Panc1 (cell line): Measurements from ENCODE around the gene ABCF3. TPM values are rescaled to one million over a fixed set of nuclear protein-coding genes. Genes with fewer than 3 reads are reported as not detected.

Source experiments
- ATAC-seq: fragments of 200-7000 bp; cut with Tn5 transposase; 2 replicates; pipeline ENCODE4 v1.9.1; 2020; ENCODE audit warnings: mild to moderate bottlenecking, moderate library complexity
- BruUV-seq: library from RNA; stranded (reverse); fragments of 400-500 nt; replicated peaks from 2 replicates; lab custom pipeline; 2021; lab: Mats Ljungman, UMichigan
- CTCF ChIA-PET: fragments of 300-600 bp; sonication (Branson Sonifier 250); formaldehyde crosslinking; loops from one replicate; lab custom pipeline; 2022; ENCODE audit warnings: antibody characterized with exemption; lab: Charles Lee
- POLR2A ChIA-PET: fragments of 300-600 bp; sonication (Branson Sonifier 250); formaldehyde crosslinking; loops from one replicate; lab custom pipeline; 2022; ENCODE audit warnings: antibody characterized with exemption; lab: Charles Lee
- DNase-seq: peaks from one replicate; pipeline ENCODE4 v3.0.0-alpha.2; 2010; ENCODE audit warnings: low read depth, low spot score
- H3K27ac ChIP-seq: 2 replicates; pipeline ENCODE4 v1.5.1; 2011; ENCODE audit warnings: mild to moderate bottlenecking, low read length, inconsistent platforms
- H3K27me3 ChIP-seq: fragments of 200-500 bp; sonication (Bioruptor generic); 2 replicates; pipeline ENCODE4 v1.6.0; 2014; ENCODE audit warnings: low read length, inconsistent platforms; ENCODE audit not compliant: control insufficient read depth, insufficient read depth
- H3K36me3 ChIP-seq: fragments of 200-500 bp; sonication (Bioruptor generic); 2 replicates; pipeline ENCODE4 v1.5.1; 2014; ENCODE audit warnings: inconsistent platforms, mild to moderate bottlenecking, low read length, moderate library complexity; ENCODE audit not compliant: control insufficient read depth, insufficient read depth
- H3K4me1 ChIP-seq: 2 replicates; pipeline ENCODE4 v1.5.1; 2011; ENCODE audit warnings: inconsistent platforms, mild to moderate bottlenecking, low read length, moderate library complexity; ENCODE audit not compliant: control insufficient read depth, insufficient read depth
- H3K4me3 ChIP-seq, 2 experiments: 2 replicates each; pipeline ENCODE4 v1.5.1; 2011 to 2012; ENCODE audit warnings: low read depth in 2 of 2, low read length in 2 of 2, mild to moderate bottlenecking in 2 of 2, inconsistent platforms in 1 of 2, moderate library complexity in 1 of 2
- H3K9me3 ChIP-seq: fragments of 200-500 bp; sonication (Bioruptor generic); 2 replicates; pipeline ENCODE4 v1.5.1; 2014; ENCODE audit warnings: low read depth, mild to moderate bottlenecking, inconsistent platforms, low read length, moderate library complexity; ENCODE audit not compliant: control insufficient read depth, insufficient read depth
- POLR2AphosphoS5 ChIP-seq: IDR thresholded peaks from 2 replicates; pipeline ENCODE4 v1.6.1; 2012; ENCODE audit warnings: mild to moderate bottlenecking, low read depth, low read length, moderate library complexity
- SIN3A ChIP-seq: IDR thresholded peaks from 2 replicates; pipeline ENCODE4 v1.6.1; 2012; ENCODE audit warnings: low read depth, mild to moderate bottlenecking, low read length, moderate library complexity, borderline replicate concordance; ENCODE audit not compliant: insufficient read depth
- TCF7L2 ChIP-seq: IDR thresholded peaks from 2 replicates; pipeline ENCODE4 v1.6.1; 2011; ENCODE audit warnings: mild to moderate bottlenecking, low read depth, low read length, inconsistent platforms
- in situ Hi-C: cut with HindIII; loops from 2 replicates; pipeline ENCODE4 v1.10.0; 2016; ENCODE audit warnings: low sequenced_read_pairs, low pct_unique_long_range_greater_than_20kb
- intact Hi-C: fragments of 100-400 bp; cut with micrococcal nuclease; formaldehyde crosslinking; loops from one replicate; pipeline ENCODE4 v1.10.0; 2022; ENCODE audit not compliant: unreplicated experiment
- total RNA-seq: library from RNA; stranded (reverse); gene quantifications from one replicate; pipeline ENCODE4 v1.2.1, GENCODE V29; 2021; ENCODE audit not compliant: unreplicated experiment
- TF ChIP-seq, protein P1 (sequence below): fragments of 450-650 bp; IDR thresholded peaks from 2 replicates; pipeline ENCODE4 v1.5.1; 2017; ENCODE audit warnings: mild to moderate bottlenecking
- TF ChIP-seq, protein P2 (sequence below), 2 experiments: IDR thresholded peaks; 2 replicates each; pipeline ENCODE4 v1.6.1; 2011 to 2012; ENCODE audit warnings: low read depth in 2 of 2, control low read depth in 1 of 2, low read length in 1 of 2, mild to moderate bottlenecking in 1 of 2, moderate library complexity in 1 of 2; ENCODE audit not compliant: insufficient read depth in 1 of 2

ABCF3 gene
- total RNA-seq, 1 experiment from 2014 or later, result 101 TPM

DNA sequence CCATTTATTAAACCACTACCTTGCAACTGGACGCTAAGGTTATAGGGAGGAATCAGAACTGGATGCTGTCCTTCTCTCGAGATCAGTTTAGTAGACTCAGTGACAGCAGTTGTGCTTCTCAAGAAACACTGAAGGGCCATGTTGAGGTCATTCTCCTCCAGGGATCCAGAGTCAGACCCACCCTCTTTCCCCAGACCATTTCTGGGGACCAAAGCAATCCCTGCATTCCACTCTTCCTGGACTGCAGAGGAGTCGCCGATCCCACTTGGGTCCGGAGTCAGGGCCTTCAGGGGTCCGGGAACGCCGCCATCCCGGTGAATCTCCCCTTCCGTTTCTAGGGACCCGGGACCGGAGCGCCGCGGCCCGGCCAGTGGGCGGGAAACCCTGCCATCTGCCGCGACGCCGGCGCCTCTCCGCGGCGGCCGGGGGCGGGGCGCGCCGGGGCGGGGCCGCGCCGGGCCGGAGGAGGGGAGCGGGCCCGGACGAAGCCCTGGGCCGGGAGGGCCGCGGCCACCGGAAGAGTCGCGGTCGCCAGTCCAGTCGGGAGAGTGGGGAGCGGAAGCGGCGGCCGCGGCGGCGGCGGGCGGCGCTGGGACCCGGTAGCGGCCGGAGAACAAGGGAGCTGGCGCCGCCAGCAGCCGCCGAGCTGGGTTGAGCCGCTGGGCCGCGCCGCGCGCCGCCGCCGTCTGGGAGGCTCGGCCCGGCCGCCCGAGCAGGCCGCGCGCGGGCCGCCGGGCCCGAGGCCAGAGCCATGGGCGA lies 30.9 kb upstream of the ABCF3 start, which contains the start of gene DVL3:
Gene DVL3, plus strand, starts transcription at position 493 of the 759 bp plus-strand sequence. Its CDS starts 259 bp downstream, at position 752.
- Histone ChIP-seq H3K27ac (peak within 1 kb of the TSS; percentile 97), H3K4me3 (peak within 1 kb of the TSS; percentile 88 to 93), H3K27me3 (no peaks in the 10 kb centered on the region), H3K9me3 (no peaks in the 10 kb centered on the region), H3K4me1 (peaks cover 17% of the 10 kb centered on the region), H3K36me3 (peaks cover 5% of the 10 kb centered on the region; the same call in 1 of the 2 replicates)
- DNase-seq (no peak), ATAC-seq (peak; percentile 94)
- TF ChIP-seq, protein P1, sequence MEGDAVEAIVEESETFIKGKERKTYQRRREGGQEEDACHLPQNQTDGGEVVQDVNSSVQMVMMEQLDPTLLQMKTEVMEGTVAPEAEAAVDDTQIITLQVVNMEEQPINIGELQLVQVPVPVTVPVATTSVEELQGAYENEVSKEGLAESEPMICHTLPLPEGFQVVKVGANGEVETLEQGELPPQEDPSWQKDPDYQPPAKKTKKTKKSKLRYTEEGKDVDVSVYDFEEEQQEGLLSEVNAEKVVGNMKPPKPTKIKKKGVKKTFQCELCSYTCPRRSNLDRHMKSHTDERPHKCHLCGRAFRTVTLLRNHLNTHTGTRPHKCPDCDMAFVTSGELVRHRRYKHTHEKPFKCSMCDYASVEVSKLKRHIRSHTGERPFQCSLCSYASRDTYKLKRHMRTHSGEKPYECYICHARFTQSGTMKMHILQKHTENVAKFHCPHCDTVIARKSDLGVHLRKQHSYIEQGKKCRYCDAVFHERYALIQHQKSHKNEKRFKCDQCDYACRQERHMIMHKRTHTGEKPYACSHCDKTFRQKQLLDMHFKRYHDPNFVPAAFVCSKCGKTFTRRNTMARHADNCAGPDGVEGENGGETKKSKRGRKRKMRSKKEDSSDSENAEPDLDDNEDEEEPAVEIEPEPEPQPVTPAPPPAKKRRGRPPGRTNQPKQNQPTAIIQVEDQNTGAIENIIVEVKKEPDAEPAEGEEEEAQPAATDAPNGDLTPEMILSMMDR, result no peak
- TF ChIP-seq SIN3A, result peak; percentile 73; the same call in 1 of the 2 replicates
- TF ChIP-seq TCF7L2, result no peak; the same call in 1 of the 2 replicates
- TF ChIP-seq, protein P2, sequence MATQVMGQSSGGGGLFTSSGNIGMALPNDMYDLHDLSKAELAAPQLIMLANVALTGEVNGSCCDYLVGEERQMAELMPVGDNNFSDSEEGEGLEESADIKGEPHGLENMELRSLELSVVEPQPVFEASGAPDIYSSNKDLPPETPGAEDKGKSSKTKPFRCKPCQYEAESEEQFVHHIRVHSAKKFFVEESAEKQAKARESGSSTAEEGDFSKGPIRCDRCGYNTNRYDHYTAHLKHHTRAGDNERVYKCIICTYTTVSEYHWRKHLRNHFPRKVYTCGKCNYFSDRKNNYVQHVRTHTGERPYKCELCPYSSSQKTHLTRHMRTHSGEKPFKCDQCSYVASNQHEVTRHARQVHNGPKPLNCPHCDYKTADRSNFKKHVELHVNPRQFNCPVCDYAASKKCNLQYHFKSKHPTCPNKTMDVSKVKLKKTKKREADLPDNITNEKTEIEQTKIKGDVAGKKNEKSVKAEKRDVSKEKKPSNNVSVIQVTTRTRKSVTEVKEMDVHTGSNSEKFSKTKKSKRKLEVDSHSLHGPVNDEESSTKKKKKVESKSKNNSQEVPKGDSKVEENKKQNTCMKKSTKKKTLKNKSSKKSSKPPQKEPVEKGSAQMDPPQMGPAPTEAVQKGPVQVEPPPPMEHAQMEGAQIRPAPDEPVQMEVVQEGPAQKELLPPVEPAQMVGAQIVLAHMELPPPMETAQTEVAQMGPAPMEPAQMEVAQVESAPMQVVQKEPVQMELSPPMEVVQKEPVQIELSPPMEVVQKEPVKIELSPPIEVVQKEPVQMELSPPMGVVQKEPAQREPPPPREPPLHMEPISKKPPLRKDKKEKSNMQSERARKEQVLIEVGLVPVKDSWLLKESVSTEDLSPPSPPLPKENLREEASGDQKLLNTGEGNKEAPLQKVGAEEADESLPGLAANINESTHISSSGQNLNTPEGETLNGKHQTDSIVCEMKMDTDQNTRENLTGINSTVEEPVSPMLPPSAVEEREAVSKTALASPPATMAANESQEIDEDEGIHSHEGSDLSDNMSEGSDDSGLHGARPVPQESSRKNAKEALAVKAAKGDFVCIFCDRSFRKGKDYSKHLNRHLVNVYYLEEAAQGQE (IDR thresholded peaks at IDR 0.05; ENCODE audit: insufficient read depth in 1 of 2, low read depth in 2 of 2, low read length in 1 of 2), result no peak
- TF ChIP-seq POLR2AphosphoS5, result no peak; the same call in 1 of the 2 replicates
- CTCF ChIA-PET, result interaction anchor here (0.5 to 0.6 kb wide), 2 partner anchors 53 to 134 kb away, joined by 5 read pairs; no protein-coding TSS in a partner anchor
- POLR2A ChIA-PET, result interaction anchor here (0.6 to 1.0 kb wide), 2 partner anchors 19 to 124 kb away, joined by 5 to 6 read pairs; no protein-coding TSS in a partner anchor
- intact Hi-C loops (no loop called here), in situ Hi-C loops (no loop called here)
- BruUV-seq, result no TSS peak

DNA sequence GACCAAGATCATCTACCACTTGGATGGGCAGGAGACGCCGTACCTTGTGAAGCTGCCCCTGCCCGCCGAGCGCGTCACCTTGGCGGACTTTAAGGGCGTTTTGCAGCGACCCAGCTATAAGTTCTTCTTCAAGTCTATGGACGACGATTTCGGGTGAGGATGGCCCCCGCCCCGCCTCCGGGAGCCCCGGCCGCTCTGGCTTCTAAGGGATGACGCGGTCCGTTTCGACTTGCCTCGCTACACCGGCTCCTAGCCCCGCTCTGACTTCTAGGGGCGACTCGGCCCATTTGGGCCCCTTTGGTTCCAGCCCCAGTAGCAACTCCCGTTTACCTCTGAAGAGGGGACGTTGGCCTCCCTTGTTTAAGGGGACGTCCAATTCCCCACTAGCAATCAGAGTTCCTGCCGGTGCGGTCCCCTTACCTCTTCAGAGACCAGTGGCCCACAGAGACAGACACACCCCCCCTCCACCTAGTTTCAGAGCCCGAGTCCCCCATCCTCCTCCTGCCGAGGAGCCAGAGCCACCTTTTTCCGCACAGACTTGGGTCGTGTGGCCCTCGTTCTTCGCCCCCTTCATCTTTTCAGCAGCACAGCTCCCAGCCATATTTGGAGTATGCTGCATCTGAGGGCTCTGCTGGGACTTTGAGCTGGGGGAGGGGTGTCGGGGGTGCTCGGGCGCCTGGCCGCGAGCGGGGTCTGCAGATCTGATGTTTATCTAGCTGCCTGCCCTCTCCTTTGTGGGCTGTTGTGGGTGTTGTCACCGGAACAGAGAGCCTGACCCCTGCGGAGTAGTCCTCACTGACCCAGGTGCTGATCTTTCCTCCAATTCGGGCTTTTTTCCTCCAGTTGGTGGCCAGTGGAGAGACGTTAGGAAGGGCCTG lies 30.1 kb upstream of the ABCF3 start:
- TF ChIP-seq SIN3A, result 0 out of 2 replicates have a peak, but pooled peaks have one; percentile 30
- no peak; the same call in 1 of the 2 replicates for TF ChIP-seq POLR2AphosphoS5
- BruUV-seq, result no TSS peak
- Histone ChIP-seq H3K4me1 (peaks cover 17% of the 10 kb centered on the region), H3K9me3 (no peaks in the 10 kb centered on the region), H3K4me3 (peak overlapping the region; percentile 88 to 93), H3K27me3 (no peaks in the 10 kb centered on the region), H3K27ac (peak overlapping the region; percentile 88), H3K36me3 (peaks cover 5% of the 10 kb centered on the region; the same call in 1 of the 2 replicates)
- intact Hi-C loops, result no loop called here
- ChIA-PET CTCF (interaction anchor here (0.5 kb wide), 1 partner anchor 52 kb away, joined by 5 read pairs; no protein-coding TSS in a partner anchor), POLR2A (interaction anchor here (0.6 to 1.0 kb wide), 3 partner anchors 16 to 123 kb away, joined by 5 to 19 read pairs (median 6); no protein-coding TSS in a partner anchor)
- no peak for DNase-seq
- peak; percentile 41 for ATAC-seq
- in situ Hi-C loops, result no loop called here
